CD1c-positive myeloid dendritic cell (primary cell): ENCODE measurements around the gene BCAS1.

ENCODE experiments used
- DNase-seq: peaks from one replicate; pipeline ENCODE4 v3.0.0-alpha.2; 2016; ENCODE audit errors: extremely low spot score

The BCAS1 gene

DNA sequence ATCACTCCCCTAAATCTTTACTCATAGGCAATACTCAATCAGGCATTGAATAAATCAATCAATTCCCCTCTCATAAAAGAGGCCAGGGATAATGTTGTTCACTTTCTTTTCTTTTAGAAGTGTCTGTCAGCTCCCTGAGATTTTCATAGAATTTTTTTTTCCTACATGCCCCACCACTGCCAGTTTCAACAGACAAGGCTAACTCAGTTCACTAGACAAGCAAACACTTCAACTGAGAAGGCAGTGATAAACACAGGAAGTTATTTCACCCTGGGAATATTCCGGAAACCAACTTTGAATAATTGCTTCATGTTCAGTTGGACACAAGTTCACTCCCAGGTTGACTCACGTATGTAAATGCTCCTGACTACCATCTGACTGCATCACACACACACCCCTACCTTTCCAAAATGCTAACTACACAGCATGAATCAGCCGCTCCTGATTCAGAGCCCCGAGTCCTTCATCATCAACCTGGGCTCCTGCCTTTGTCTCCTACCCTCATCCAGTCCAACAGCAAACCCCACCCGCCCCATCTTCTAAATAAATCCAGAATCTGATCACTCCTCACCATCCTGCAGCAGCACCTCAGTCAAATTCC is 143.9 kb downstream of the BCAS1 start:
- peak; percentile 76 for DNase-seq

DNA sequence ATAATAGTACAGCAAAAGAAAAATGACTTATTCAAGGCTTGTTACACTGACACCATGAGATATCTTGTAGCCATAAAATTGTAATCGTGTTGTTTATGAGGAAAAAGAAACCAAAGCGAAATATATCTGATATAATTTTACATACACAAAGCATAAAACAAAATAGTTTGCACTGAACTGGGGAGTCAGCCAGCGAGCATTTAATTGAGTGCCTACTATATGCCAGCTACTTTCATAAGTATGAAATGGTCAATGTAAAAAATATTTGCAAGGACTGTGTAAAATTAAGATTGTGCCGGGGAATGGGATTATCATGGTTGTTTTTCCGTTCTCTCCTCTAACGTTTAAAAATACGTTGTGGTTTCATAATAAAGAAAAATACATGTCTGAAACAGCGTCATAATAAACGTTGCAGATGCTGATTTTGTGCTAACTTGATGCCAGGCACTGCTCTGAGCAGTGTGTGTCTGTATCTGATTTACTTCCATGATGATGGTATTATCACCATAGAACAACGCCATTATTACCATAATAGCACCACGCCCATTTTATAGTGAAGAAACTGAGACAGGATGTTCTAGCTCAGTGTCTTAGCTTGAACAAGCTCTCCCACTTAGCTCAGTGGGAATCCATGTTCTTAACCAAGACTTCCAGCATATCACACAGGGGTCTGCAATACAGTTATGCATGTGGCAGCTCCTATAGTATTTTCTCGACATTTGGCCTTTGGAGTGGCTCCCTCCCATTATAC is 144.6 kb downstream of the BCAS1 start:
- no peak for DNase-seq

DNA sequence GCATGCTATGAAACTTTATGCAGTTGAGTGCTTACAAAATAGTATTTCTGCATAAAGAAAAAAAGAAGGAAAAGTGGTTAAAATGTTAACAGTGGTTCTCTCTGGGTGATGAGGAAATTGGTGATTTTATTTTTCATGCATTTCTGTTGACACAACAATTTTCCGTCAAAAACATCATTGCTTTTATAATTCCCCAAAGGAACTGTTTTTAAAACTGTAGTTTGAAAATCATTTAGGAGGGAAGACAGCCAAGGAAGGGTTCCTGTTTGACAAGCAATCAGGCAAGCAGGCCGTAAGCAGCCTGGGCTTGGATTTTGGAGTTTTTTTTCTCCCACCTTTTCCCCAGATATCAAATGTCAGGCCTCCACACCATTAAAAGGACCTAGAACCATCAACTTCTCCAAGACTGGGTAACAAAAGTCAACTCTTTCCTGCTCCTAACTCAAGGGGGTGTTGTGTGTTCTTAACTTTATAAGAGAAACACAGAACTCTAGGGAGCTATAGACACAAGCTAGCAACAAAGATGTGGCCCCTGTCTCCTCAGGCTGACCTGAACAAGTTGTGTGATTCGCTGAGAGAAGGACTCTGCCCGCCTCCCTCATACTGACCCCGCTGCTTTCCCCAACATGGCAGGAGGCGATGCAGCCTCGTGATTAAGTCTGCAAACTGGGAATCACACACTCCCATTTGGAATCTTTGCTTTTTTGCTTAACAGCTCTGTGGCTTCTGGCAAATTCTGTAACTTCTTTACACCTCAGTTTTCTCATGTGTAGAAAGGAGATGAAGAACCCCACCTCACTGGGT is 146.6 kb downstream of the BCAS1 start:
- peak; percentile 30 for DNase-seq

DNA sequence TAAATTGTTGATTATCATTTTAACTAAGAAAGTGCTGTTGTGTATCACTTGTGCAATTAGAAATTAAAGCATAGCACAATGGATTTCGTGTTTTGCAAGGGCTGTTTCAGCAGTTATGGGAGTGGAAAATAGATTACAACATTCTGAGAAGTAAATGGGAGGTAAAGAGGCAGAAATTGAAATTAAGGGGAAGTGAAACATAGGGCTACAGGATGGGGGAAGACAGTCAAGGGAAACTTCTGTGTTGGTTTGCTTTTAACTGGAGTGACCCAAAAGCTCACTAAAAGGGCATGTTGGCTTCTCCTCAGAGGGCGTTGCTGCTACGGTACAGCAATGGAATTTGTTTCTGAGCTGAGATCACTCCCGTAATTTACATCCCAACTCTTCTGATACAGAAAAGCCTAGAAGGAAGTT is 147.5 kb downstream of the BCAS1 start:
- DNase-seq, result peak; percentile 90

DNA sequence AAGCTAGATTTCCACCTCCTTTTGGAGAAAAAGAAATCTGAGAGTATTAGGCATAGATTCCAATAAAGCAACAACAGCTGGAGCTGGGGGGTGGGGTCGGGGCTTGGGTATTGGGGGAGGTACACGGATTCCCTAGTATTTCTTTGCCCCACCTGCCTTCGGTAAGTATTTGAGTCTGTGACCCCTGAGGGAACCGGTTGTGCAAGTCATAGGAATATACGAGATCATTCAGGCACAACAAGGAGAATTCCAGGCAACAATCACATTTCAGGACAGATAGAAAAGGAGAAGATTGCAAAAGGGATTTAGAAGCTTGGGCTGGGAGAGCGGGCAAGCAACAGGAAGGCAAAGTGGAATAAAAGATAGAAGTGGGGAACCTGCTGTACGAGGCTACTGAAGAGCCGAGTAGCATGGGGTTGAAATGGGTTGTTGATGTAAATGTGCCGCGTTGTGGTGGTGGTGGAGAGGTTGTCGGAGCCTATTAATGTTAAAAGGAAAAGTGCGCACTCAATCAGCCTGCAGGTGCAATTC is 148.9 kb downstream of the BCAS1 start:
- DNase-seq, result peak; percentile 1

DNA sequence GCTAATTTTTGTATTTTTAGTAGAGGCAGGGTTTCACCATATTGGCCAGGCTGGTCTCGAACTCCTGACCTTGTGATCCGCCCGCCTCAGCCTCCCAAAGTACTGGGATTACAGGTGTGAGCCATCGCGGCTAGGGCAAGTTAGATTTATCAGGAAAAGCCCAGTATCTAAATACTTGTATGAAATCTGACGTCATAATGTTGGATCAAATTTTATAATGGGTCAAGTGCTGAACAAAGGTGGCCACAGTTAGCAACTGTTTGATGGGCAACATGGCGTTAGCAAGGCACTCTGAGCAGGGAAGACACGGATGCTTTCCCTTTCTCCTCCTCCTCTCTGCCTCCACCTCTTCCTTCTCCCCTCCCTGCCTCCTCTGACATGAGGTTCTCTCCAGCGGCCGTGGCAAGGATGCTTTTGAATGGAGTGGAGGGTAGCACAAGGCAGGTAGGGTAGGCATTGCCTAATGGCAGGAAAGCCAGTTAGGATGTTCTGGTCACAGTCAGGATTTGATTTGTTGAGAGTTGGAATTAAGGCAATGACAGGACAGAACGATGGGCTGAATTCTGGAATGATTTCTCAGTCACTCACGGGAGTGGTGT is 149.6 kb downstream of the BCAS1 start:
- no peak for DNase-seq

DNA sequence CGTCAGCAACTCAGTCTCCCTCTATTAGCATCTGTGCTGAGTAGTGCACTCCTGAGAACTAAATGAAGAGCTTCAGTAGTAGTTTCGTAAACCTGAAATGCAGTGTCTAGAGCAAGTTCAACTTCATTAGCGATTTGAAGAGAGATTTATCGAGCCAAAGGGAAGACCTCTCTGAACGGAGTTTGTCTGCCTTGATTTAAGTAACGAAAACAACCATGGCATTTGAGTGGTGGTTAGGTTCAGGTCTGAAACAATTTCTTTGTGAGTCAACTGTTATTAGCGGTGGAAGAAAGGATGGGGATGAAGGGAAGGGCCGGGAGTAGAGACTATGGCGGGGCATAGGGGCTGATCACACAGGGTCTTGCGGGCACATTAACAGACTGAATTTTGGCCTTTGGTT is 150.5 kb downstream of the BCAS1 start:
- DNase-seq, result no peak

DNA sequence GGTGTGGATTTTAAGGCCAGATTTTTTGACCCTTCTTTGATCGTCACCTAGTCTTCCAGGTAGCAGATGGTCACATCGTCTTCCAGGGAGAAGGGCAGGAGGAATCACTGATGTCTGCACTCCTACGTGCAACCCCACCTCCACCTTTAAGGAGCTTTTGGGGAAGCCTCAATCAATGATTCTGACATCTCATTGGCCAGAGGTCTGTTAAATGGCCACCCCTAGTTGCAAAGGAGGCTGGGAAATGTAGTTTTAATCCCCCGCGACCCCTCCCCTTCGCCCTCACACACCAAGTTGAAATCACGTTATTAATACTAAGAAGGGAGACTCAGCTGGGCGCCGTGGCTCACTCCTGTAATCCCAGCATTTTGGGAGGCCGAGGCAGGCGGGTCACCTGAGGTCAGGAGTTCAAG is 151.4 kb downstream of the BCAS1 start:
- no peak for DNase-seq

DNA sequence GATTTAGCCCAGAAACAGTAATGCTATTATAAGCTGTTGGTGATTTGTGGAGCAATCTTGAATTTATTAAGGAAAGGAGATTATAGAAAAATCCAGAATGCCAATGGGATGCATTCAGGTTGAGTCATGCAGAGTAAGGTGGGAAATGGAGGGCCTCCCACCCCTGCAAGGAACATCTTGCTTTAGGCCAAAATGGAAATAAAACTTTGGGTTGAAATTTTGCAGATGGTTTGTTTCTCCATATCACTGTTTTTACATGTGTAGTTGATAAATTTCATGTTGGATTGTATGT is 152.4 kb downstream of the BCAS1 start:
- no peak for DNase-seq

DNA sequence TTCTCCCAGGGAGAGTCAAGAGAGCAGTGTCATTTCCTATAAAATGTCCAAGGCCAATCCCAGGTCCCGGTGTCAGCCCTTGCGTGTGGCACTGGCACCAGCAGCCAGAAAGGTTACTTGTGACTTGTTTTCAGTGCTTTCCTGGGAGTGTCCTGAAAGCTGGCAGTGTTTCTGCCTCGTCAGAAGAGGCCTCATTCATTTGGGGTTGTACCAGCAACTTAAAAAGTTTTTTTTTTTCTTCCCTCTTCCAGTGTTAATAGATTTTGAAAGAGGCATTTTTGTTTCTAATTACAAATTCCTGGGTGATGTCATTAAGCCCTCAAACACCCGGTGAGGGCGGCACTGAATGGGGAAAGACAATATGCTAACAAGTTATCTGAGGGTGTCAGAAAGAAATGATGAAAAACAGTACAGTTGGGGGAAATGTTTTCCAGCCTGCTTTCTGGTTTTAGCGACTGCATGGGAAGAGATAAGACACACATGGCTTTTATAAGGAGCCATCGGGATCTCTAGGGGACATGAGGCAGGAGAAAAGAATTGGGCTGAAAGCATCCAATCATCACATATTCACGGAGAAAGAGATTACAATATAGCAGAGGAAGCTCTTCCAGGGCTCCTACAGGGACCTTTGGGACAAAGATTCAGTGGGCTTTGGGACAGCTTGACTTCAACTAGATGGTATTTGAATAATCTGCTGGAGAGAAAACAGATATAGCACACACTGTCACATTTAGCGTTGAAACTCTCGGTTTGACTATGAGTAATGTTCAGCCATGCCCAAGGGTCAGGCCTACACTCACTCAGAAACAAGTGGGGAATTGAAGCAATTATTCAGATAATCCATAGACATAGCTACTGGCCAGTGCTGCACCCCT is 153.0 kb downstream of the BCAS1 start:
- DNase-seq, result peak; percentile 74

DNA sequence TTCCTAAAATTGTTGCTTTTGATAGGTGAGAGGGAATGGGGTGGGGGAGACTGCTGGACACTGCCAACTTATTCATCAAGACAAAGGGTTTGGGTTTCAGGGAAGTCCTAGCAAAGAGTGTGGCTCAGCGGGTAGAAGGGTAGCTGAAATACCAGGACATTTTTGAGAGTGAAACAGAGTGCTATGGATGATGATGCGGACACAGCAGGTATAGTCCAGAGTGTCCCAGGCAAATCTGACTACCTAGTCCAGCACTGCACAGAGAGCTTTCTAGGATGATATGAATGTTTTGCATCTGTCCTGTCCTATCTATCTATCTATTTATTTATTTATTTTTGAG is 154.3 kb downstream of the BCAS1 start:
- no peak for DNase-seq

DNA sequence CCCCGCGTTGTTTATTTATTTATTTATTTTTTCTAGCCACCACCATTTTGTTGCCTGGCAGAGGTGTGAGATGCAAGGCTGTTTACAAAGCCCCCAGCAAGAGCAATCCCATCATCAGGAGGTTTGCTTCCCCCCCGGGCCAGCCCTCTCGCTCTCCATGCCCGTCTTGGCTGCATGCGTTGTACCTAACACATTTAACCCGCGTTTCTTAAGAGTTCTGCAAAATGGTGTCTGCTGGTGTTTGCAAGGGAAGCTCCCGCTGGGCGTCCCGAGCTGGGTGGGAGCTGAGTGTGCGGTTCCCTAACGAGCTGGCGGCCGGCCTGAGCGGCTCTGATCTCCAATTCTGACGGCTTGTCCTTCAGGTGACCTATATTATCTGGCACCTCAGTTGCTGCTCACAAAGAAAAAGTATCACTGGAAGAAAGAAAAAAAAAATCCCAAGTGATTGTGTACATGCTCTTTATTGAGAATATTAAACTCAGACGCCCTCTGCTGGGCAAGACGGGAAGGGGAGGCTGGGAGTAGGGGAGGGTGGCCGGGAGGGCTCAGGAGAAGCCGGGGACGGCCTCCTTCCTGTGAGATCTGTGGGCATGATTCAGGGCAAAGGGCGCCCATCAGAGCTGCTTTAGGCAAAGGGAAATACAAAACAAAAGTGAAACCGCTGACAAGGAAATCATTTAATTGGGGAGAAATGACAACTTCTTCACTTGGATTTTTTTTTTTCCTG is 154.8 kb downstream of the BCAS1 start:
- DNase-seq, result peak; percentile 97

DNA sequence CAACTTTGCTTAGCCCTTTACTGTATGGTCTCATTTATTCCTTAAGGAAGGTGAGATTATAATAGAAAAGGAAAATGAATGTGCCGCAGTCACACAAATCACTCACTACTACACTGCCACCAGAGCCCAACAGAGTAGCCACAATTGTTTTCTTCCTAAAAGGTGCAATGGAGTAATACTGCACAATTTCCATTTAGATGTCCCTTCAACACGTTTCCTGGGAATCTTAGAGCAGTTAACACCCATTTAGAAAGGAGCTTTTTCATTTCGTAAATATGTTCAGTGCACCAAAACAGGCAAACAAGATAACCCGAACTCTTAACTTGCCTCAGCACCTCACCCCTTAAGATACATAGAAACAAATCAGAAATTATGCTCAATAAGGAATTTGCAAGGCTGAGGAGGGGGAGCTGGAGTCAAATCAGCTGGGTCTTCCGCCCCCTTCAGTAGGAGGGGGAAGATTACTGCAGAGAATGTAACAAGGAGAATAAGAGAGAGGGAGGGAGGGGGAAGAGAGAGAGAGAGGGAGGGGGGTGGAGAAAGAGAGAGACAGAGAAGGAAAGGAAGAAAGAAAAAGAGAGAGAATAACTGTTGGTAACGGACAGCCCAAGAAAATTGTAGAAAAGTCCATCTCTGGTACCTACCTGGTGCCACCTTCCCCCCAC is 155.5 kb downstream of the BCAS1 start:
- no peak for DNase-seq

DNA sequence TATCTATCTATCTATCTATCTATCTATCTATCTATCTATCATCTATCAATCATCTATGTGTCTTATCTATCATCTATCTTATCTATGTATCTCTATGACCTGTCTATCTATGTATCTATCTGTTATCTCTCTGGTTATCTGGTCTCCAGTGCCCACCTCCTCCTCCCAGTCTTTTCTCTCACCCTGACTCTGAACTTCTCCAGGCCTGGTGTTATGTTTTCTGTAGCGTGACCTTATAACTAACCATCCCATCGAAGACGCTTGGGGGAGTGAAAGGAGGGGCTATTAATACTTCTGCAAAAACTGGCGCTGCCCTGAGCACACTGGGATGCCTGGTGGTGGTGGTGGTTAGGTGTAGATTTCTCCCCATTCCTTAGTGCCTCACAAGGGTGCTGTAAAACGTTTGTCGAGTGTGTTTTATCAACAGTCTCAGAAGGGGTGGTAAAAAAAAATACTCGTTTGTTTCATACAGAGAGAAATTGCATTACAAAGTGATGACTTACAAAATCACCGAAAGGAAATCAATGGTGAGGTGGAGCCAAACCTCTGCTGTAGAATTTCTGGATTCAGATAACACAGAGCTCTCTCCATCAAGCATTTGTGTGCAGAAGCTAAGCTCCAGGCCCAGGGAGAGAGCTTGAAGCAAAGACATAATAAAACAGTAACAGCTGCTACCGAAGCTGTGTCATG is 156.2 kb downstream of the BCAS1 start:
- peak; percentile 42 for DNase-seq

DNA sequence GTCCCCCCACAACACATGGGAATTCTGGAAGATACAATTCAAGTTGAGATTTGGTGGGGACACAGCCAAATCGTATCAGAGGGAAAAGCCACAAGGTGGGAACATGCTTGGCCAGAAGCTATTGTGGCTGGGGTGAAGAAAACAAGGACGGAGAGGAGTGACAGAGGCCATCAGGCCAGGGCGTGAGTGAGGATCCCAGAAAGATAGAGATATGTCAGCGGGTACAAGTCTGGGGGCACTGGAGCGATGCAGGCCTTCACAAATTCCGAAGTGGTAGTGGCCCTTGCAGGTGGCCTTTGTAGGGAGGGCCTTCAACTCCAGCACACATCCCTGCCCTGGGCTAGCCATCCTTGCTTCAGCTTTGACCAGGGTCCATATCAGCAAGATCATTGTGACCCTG is 159.1 kb downstream of the BCAS1 start:
- DNase-seq, result no peak

DNA sequence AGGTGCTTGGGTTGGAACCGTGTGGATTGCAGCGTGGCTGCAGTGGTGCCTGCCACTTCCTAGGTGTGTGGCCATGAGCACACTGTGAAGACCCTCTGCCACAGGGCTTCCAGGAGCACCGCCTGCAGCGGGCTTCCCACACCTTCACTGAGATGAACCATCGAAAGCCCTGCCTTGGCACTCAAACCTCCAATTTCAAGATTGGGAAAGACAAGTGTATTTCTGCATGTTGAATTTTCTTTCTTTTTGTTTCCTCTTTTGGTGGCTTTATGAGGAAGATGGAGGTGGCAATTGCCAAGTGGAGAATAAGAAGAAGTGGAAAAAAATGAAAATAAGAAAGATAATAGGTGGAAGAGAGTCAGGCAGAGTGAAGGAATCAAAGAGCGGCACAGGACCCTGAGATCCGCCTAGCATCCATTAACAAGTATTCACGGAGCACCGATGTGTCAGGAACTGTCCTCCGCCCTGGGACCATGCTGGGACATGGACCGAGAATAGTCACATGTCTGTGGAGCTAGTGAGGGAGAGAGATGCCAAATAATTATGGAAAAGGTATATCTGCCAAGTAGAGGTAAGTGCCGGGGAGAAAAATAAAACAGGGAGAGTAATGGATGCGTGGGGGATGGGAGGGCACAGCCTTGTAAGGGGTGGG is 159.9 kb downstream of the BCAS1 start:
- peak; percentile 62 for DNase-seq

DNA sequence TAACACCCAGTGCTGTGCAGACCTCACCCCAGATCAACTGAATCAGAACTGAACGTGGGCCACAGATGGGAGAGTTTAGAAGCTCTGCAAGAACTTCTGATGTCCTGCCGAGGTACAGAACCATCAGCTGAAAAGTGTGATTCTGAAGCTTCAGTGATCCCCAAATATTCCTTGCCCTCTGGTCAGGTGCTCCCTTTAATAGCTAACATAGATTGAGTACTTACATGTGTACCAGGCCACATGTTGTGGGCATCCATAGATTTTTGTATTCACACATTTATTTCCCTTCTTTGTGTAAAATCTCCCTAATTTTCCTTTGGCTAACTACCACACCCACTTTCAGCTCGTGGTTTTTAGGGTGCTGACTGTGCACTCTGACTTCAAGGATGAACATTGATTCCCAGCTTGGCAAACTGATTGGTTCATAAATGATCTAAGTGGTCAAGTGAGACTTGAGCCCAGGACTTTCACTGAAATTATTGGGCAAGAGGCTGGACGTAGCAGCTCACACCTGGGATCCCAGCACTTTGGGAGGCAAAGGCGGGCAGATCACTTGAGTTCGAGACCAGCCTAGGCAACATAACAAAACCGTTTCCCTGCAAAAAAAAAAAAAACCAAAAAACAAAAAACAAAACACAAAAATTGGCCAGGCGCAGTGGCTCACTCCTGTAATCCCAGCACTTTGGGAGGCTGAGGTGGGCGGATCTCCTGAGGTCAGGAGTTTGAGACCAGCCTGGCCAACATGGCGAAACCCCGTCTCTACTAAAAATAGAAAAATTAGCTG is 162.2 kb downstream of the BCAS1 start:
- DNase-seq, result no peak

DNA sequence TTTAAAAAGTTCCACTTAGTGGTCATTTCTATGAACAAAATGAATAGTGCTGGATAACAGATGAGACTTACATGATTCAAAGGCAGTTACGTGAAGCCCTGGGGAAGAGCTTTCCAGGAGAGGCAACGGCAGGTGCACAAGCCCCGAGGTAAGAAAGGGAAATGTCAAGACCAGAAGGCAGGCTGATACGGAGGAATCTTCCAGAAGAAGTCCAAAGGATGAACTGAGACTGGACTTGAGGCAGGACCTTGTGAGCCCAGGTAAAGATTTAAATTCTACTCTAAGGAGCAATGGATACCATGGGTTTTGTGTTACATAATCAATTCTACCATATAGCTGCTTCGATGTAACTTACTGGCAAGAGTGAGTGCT is 164.6 kb downstream of the BCAS1 start:
- DNase-seq, result no peak
